Activated naive CD4-positive, alpha-beta T cell treated with anti-CD3 and anti-CD28 coated beads for 36 hours (primary cell): ENCODE data around the gene S100A6. TPM values are rescaled to one million over a fixed set of nuclear protein-coding genes. Genes with fewer than 3 reads are reported as not detected.

ENCODE experiments used
- CTCF ChIA-PET: fragments of 350-600 bp; sonication (Branson Sonifier 250); formaldehyde crosslinking; loops from one replicate; lab custom pipeline; 2021; ENCODE audit warnings: antibody characterized with exemption; lab: Charles Lee
- DNase-seq: peaks from one replicate; pipeline ENCODE4 v3.0.0-alpha.2; 2020
- H3K27ac Mint-ChIP-seq: one replicate; pipeline ENCODE4 v1.8.0; 2021; ENCODE audit warnings: mild to moderate bottlenecking, mixed read lengths
- H3K27me3 Mint-ChIP-seq: one replicate; pipeline ENCODE4 v1.8.0; 2021; ENCODE audit warnings: low read depth, mixed read lengths
- H3K36me3 Mint-ChIP-seq: one replicate; pipeline ENCODE4 v1.8.0; 2021; ENCODE audit warnings: low read depth, mixed read lengths
- H3K4me1 Mint-ChIP-seq: one replicate; pipeline ENCODE4 v1.8.0; 2021; ENCODE audit warnings: low read depth, mixed read lengths
- H3K4me3 Mint-ChIP-seq: one replicate; pipeline ENCODE4 v1.8.0; 2021; ENCODE audit warnings: mild to moderate bottlenecking, moderate library complexity, mixed read lengths
- H3K9me3 Mint-ChIP-seq: one replicate; pipeline ENCODE4 v1.8.0; 2021; ENCODE audit warnings: mixed read lengths
- intact Hi-C: fragments of 100-400 bp; cut with micrococcal nuclease; formaldehyde crosslinking; loops from one replicate; pipeline ENCODE4 v1.15.1; 2023
- total RNA-seq, 2 experiments: library from RNA; stranded (reverse); gene quantifications; one replicate each; pipeline ENCODE4 v1.2.3, GENCODE V29; 2021

S100A6 gene
- total RNA-seq, 2 experiments from 2014 or later: 200 to 204 TPM

DNA sequence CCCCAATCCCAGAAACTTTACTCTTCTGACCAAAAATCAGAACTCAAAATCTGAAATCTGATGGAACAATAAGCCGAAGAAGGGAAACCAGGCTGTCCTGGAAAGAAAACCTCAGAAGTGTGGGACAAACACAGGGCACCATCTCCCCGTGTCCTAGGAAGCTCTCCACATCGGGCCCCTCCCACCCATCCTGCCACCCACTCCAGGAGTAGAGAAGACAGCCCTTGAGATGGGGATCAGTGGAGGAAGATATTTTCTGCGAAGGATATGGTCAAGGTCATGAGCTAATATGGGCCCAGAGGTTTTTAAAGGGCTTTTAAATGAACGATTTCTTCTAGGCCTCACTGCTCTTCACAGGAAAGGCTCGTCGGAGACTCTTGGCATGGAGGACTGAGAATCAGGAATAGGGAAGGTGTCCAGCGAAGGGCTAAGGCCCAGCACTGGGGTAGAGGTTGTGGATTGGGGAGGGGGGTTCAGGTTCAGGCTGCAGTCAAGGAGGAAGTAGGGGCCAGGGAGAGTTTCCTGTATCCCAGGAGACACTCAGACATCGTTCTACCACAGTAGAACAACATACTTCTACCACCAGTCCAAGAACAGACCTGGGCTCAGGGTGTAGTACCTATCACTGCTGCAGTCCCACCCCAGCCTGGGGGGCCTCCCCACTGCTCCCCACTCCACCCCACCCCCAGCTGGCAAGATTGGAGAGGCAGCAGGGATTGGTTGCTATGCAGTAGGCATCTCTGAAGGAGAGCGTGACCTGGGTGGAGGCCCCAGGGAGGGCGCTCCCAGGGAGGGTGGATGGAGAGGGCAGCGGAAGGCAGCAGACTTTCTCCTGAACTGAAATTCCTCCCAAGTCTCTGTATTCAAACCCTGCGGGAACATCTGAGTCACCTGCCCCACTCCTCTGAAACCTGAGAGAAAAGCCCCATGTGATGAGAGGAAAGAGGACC lies 6.1 kb upstream of the S100A6 start:
- CTCF ChIA-PET: interaction anchor here (1.0 to 5.0 kb wide), 5 partner anchors 9 to 31 kb away, joined by 3 to 23 read pairs (median 4); no protein-coding TSS in a partner anchor
- Mint-ChIP-seq H3K4me3 (no peak overlapping the region), H3K27me3 (no peaks in the 10 kb centered on the region), H3K36me3 (no peaks in the 10 kb centered on the region), H3K4me1 (peaks cover 80% of the 10 kb centered on the region), H3K9me3 (no peaks in the 10 kb centered on the region), H3K27ac (peak overlapping the region; percentile 88)
- intact Hi-C loops: no loop called here
- DNase-seq: no peak

DNA sequence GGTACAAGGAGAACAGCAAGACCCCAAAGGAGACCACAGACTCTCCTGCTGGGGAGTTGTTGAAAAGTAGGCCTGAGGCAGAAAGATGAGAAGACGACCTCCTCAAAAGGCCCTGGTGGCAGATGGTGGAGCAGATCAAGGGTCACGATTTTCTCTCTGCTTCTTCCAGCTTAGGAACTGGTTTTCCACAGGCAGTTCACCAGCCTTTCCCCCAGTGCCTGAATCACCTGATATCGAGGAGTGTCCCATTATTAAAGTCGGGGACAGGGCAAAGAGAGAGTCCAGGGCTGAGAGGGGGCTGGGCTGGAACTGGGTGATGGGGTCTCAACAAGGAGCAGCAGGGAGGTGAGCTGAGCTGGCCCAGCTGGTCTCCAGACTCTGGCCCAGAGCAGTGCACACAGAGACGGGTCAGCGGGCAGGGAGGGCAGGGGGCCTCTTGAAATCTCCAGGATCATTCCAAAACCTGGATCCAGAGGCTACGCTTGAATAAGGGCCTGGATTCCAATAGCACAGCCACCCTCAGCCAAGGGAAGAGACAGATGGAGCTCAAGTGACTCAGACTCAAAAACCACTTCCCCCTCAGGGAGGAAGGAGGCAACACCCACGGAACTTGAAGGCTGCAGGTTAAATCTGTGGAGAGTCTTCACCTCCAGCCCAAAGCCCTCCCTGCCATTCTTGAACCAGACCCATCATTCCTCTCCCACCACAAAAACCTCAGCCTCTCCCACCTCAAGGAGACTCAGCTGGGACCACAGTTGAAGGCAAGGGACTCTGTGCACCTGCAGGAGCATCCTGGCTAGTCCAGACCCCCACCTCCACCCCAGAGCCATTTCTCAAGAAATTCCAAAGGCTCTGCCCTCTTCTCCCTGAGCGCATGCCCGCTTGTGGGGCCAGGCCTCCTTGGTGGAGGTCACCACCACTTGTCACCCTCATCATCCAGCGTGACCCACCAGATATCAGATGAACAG lies 4.9 kb upstream of the S100A6 start, which contains the start of gene S100A5:
S100A5 (minus strand) TSS at position 541 of the 968 bp plus-strand sequence. CDS start 743 bp downstream, outside the sequence.
- Mint-ChIP-seq H3K4me3 (peak within 1 kb of the TSS; percentile 41), H3K27ac (peak within 1 kb of the TSS; percentile 88), H3K27me3 (no peaks in the 10 kb centered on the region), H3K4me1 (peaks cover 77% of the 10 kb centered on the region), H3K36me3 (no peaks in the 10 kb centered on the region), H3K9me3 (no peaks in the 10 kb centered on the region)
- intact Hi-C loops: no loop called here
- CTCF ChIA-PET: interaction anchor here (0.8 to 5.0 kb wide), 7 partner anchors 8 to 94 kb away, joined by 3 to 23 read pairs (median 3); no protein-coding TSS in a partner anchor
- peak; percentile 74 for DNase-seq

DNA sequence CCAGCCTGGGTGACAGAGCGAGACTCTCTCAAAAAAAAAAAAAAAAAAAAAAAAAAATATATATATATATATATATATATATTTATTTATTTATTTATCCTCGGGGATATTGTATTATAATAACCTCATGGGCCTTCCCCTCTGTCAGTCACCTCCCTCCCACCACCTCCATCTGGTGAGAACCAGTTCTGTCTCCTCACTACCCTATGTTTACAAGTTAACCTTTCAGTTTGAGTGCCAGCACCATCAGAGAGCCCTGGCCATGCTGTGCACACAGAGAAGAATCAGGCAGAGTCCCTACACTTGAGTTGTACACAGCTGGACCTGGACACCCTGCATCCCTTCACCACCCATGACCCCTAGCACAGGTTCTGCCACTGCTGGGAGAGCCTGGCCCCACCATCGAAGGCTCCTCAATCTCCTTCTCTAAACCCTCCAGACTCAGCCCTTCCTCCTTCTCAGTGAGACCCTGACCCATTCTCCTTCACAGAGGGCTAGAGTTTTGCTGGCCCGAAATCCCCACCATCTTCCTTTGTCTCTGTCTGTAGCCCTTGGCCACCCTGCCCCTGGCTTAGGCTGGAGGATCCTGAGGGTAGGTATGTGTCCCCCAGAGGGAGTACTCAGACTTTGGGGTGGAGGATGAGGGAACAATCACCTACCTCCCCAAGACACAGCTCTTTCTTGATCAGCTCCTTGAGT lies 3.8 kb upstream of the S100A6 start:
- CTCF ChIA-PET: interaction anchor here (0.9 to 5.0 kb wide), 3 partner anchors 27 to 29 kb away, joined by 3 to 23 read pairs (median 4); no protein-coding TSS in a partner anchor
- peak; percentile 41 for DNase-seq
- intact Hi-C loops: loop anchor here (10.0 kb wide), 2 partner anchors 425 to 615 kb away; partner anchors contain the start of genes CREB3L4, NUP210L and SLC39A1
- Mint-ChIP-seq H3K4me1 (peaks cover 72% of the 10 kb centered on the region), H3K27me3 (no peaks in the 10 kb centered on the region), H3K36me3 (peaks cover 5% of the 10 kb centered on the region), H3K27ac (peak overlapping the region; percentile 88), H3K9me3 (no peaks in the 10 kb centered on the region), H3K4me3 (no peak overlapping the region)

DNA sequence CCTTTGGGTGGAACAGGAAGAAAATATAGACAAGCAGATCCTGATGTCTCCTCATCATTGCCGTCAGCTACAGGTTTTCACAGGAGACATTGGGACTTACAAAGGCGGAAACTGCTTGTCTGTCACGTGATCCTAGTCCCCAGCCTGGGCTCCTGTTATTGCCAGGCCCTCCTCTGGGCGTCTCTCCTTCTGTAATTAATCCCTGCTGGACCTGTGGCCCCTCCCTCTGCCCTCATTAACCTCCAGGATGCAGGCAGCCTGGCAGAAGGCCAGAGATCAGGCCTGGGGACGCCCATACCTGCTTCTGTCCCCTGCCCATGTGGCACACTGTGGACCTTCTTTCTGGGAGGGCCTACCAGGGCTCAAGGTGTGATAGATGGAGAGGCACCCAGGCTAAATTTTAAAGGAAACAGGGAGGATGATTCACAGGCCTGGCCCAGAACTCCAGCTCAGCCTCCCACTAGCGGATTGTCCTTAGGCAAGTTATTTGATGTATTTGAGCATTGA lies 2.6 kb upstream of the S100A6 start:
- no peak for DNase-seq
- Mint-ChIP-seq H3K9me3 (no peaks in the 10 kb centered on the region), H3K36me3 (peaks cover 7% of the 10 kb centered on the region), H3K27me3 (no peaks in the 10 kb centered on the region), H3K4me3 (no peak overlapping the region), H3K27ac (no peak overlapping the region), H3K4me1 (peaks cover 71% of the 10 kb centered on the region)
- intact Hi-C loops: loop anchor here (10.0 kb wide), 2 partner anchors 426 to 616 kb away; partner anchors contain the start of genes CREB3L4, NUP210L and SLC39A1
- CTCF ChIA-PET: no interaction called here

DNA sequence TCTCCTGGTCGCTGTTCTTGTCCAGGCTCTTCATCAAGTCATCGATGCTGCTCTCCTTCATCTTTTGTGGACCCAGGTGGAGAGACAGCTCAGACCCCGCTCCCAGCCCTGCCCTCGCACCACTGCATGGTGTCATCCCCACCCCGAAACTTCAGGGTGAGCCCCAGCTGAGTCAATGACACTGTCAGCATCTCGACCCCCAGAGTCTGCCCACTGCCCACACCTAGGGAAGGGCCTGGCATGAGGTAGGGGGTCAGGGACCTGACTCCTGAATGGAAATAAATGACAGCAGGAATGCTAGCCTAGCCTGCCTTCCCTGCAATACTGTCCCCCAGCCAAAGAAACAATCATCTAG lies 1.6 kb upstream of the S100A6 start:
- Mint-ChIP-seq H3K27me3 (no peaks in the 10 kb centered on the region), H3K4me1 (peaks cover 71% of the 10 kb centered on the region), H3K9me3 (no peaks in the 10 kb centered on the region), H3K27ac (peak overlapping the region; percentile 94), H3K36me3 (peaks cover 7% of the 10 kb centered on the region), H3K4me3 (peak overlapping the region; percentile 81)
- CTCF ChIA-PET: interaction anchor here (6.4 kb wide), 1 partner anchor 33 kb away, joined by 207 read pairs; no protein-coding TSS in a partner anchor
- intact Hi-C loops: loop anchor here (10.0 kb wide), 2 partner anchors 427 to 617 kb away; partner anchors contain the start of genes CREB3L4, NUP210L and SLC39A1
- no peak for DNase-seq

DNA sequence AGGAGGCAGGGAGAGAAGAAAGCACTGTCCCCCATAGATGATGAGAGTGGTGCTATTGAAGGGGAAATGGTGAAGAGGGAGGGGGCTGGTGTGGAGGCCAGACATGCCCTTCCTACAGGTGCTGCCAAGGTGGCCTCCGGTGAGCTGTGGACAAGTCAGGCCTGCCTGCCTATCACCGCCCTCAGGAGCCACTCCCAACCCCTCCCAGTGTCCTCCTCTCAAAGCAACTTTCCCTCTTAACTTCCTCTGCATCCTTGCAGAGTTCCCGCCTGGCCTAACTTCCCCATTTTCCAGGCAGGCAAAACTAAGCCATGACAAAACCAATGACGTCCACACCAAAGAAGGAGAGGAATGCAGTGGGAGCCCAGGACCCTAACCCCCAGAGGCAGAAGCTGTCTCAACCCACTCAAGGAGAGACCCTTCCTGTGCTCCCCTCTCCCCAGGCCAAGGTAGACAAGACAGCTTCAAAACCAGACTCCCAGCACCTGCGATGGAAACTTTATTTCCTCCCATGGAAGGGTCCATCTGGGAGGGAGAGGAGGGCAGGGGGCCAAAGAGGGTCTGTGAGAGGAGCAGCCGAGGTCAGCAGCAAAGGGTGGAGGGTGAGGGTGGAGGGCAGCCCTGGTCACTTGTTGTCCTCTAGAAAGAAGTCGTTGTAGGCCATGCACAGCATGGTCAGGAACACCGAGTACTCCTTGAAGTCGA lies 1.0 kb upstream of the S100A6 start:
- intact Hi-C loops: loop anchor here (1.0 to 10.0 kb wide), 3 partner anchors 97 to 618 kb away; partner anchors contain the start of genes CHTOP, CREB3L4, NUP210L and SLC39A1

DNA sequence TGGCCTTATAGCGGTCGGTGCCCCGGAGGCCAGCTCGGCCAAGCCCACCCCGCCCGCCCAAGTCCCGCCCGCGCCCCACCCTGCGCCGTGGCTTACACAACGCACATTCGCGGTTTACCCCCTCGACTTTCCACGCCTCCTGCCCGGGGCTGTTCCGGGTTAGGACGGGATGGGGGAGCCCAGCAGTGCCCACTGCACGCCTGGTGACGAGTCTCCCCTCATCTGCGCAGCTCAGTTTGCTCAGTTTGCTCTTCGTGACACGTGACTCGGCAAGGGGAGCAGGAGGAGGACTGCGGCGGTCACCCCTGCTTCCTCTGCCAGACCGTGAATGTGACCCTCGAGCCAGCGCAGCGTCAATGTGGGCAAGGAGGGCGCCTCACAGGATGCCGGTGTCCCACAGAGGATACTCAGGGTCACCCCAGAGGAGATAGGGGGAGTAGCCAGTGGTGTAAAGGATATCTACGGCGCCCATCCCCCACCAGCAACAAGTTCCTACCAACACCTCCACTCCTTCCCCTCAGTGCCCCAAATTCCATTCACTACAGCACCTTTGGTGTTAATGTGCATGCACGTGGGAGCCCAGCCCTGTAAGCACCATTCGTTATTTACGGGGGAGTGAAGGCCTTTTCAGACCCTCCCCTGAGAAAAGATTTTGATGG lies 350 bp upstream of the S100A6 start:
- H3K27ac Mint-ChIP-seq: peak overlapping the region; percentile 94
- intact Hi-C loops: loop anchor here (1.0 to 10.0 kb wide), 3 partner anchors 98 to 619 kb away; partner anchors contain the start of genes CHTOP, CREB3L4, NUP210L and SLC39A1

More for the DNA sequence above, 1.0 kb upstream of the S100A6 start:
- H3K4me1 Mint-ChIP-seq: peaks cover 70% of the 10 kb centered on the region
- CTCF ChIA-PET: interaction anchor here (5.7 to 6.4 kb wide), 2 partner anchors 27 to 34 kb away, joined by 71 to 207 read pairs; no protein-coding TSS in a partner anchor
- peak overlapping the region; percentile 81 for H3K4me3 Mint-ChIP-seq
- H3K36me3 Mint-ChIP-seq: peaks cover 7% of the 10 kb centered on the region
- no peaks in the 10 kb centered on the region for H3K9me3 Mint-ChIP-seq
- H3K27ac Mint-ChIP-seq: peak overlapping the region; percentile 94
- DNase-seq: no peak
- no peaks in the 10 kb centered on the region for H3K27me3 Mint-ChIP-seq

DNA sequence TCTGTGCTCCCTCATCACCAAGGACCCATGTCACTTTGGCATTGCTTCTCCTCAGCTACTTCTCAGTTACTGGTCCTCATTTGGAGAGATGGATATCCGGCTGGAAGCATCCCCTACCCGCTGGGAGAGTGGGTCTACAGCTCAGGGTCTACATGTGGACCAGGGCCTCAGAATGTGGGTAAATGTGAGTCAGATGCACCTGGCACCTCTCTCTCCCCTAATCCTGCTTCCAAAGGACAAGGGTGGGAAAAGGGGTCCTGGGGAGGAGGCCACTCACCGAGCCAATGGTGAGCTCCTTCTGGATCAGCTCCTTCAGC lies 908 bp downstream of the S100A6 start:
- Mint-ChIP-seq H3K36me3 (peaks cover 7% of the 10 kb centered on the region), H3K4me1 (peaks cover 64% of the 10 kb centered on the region), H3K9me3 (no peaks in the 10 kb centered on the region), H3K4me3 (peak overlapping the region; percentile 86), H3K27me3 (no peaks in the 10 kb centered on the region), H3K27ac (peak overlapping the region; percentile 94)
- no peak for DNase-seq
- CTCF ChIA-PET: interaction anchor here (0.8 to 6.4 kb wide), 8 partner anchors 9 to 36 kb away, joined by 3 to 207 read pairs (median 7); partner anchors contain the start of gene S100A4
- intact Hi-C loops: loop anchor here (10.0 kb wide), 2 partner anchors 430 to 620 kb away; partner anchors contain the start of genes CREB3L4, NUP210L and SLC39A1

More for the DNA sequence above, 350 bp upstream of the S100A6 start:
- DNase-seq: peak; percentile 85
- H3K4me3 Mint-ChIP-seq: peak overlapping the region; percentile 86
- no peaks in the 10 kb centered on the region for H3K9me3 Mint-ChIP-seq
- CTCF ChIA-PET: interaction anchor here (0.9 to 6.4 kb wide), 6 partner anchors 8 to 35 kb away, joined by 3 to 207 read pairs (median 10); partner anchors contain the start of gene S100A4
- H3K27me3 Mint-ChIP-seq: no peaks in the 10 kb centered on the region
- H3K36me3 Mint-ChIP-seq: peaks cover 7% of the 10 kb centered on the region
- peaks cover 70% of the 10 kb centered on the region for H3K4me1 Mint-ChIP-seq

DNA sequence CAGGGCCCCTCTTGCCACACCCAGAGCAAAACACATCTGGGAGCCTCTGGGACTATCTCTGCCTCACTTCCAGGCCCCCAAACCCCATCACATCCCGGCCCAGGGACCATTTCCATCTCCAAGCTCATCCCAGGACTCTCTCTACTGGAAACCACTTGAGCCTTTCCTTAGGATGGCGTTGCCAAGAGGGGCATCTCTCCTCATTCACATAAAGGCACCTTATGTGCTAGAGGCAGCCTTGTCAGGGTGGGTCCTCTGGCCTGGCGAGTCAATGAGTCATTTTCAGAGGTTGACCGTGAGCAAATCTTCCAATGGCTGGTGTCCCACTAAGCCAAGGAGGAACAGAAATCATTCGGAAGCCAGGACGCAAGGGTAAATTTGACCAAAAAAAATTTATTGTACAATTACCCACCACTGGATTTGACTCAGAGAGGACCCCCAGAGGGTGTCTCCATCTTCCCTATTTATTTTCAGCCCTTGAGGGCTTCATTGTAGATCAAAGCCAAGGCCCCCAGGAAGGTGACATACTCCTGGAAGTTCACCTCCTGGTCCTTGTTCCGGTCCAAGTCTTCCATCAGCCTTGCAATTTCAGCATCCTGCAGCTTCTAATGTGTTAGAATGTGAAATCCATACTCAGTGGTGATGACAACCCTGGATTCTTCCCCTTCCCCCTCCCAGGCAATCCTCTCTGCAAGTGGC lies 1.4 kb downstream of the S100A6 start:
- Mint-ChIP-seq H3K9me3 (no peaks in the 10 kb centered on the region), H3K4me3 (peak overlapping the region; percentile 86), H3K27me3 (no peaks in the 10 kb centered on the region), H3K27ac (peak overlapping the region; percentile 96), H3K4me1 (peaks cover 59% of the 10 kb centered on the region), H3K36me3 (peaks cover 7% of the 10 kb centered on the region)
- intact Hi-C loops: loop anchor here (10.0 kb wide), 2 partner anchors 430 to 620 kb away; partner anchors contain the start of genes CREB3L4, NUP210L and SLC39A1
- CTCF ChIA-PET: interaction anchor here (1.1 to 6.4 kb wide), 8 partner anchors 10 to 137 kb away, joined by 3 to 207 read pairs (median 11); partner anchors contain the start of gene S100A4
- no peak for DNase-seq
